Skeletal muscle satellite cell (primary cell): ENCODE data around the gene TBL1XR1.
"Not testable (repeated sequence)": the region's sequence is repeated elsewhere in the genome, so short reads cannot be mapped to it uniquely, and the experiment has no call there.

Source experiments
- H3K27me3 ChIP-seq: 2 replicates; pipeline ENCODE4 v1.7.0; 2013; ENCODE audit warnings: low read length; ENCODE audit not compliant: control insufficient read depth, insufficient read depth
- H3K36me3 ChIP-seq: 2 replicates; pipeline ENCODE4 v1.7.0; 2013; ENCODE audit warnings: mild to moderate bottlenecking, control low read depth, low read length; ENCODE audit not compliant: insufficient read depth
- H3K4me1 ChIP-seq: 2 replicates; pipeline ENCODE4 v1.7.0; 2013; ENCODE audit warnings: low read length; ENCODE audit not compliant: control insufficient read depth, insufficient read depth
- H3K4me2 ChIP-seq: 2 replicates; pipeline ENCODE4 v1.7.0; 2013; ENCODE audit warnings: mild to moderate bottlenecking, low read length
- H3K4me3 ChIP-seq: 2 replicates; pipeline ENCODE4 v1.7.0; 2013; ENCODE audit warnings: low read length
- H3K9ac ChIP-seq: 2 replicates; pipeline ENCODE4 v1.7.0; 2013; ENCODE audit warnings: mild to moderate bottlenecking, low read depth, low read length, moderate library complexity
- H3K9me3 ChIP-seq: replicated peaks from 2 replicates; pipeline ENCODE4 v1.7.0; 2013; ENCODE audit warnings: mild to moderate bottlenecking, control low read depth, low read length

Gene TBL1XR1

DNA sequence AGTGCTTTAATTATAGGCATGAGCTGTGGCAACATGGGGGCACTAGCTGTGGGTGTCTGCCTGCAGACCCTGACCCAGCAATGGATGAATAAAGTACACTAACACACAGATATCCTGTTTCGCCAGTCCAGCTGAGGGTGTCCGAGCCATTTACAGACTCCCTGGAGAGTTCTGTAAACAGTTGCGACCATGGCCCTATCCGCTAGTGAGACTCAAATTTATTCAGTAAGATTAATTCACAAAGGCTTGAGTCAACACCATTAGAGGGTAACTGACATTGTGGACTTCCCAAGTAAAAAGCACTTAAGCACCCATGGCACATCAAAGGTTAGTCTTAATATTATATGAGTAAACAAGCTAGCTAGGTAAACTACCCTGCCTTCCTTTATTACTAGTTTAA lies 161.6 kb downstream of the TBL1XR1 start:
- Histone ChIP-seq H3K4me3 (no peak overlapping the region), H3K9me3 (no peaks in the 10 kb centered on the region), H3K4me1 (no peaks in the 10 kb centered on the region), H3K27me3 (no peaks in the 10 kb centered on the region), H3K4me2 (no peak overlapping the region), H3K9ac (no peak overlapping the region), H3K36me3 (peaks cover 59% of the 10 kb centered on the region)

DNA sequence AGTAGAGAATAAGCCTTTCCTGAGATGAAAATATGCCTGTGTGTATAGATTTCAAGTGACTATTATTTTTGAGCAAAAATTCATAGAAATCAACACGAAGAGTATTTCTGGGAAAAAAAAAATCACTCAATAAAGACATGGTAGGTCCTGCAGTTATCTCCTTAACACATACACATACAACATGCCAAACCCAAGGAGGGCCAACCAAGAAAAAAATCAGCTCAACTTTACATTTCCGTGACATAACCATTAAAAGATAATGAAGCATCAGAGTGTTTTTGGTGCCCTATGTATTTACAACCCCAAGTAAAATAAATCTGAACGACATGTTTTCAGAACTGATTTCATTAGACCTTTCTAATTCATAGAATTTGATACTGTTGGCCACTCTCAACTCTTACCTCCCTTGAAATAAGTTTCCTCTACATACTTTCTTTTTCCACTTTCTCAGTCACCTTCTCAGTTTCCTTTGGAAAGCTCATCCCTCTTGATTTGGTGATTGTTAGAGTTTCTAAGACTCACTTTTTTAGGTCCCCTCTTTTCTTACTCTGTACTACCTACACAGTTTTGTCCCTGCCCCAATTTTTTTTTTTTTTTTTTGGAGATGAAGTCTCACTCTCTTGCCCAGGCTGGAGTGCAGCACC lies 162.3 kb downstream of the TBL1XR1 start:
- Histone ChIP-seq H3K4me3 (no peak overlapping the region), H3K27me3 (no peaks in the 10 kb centered on the region), H3K4me1 (no peaks in the 10 kb centered on the region), H3K36me3 (peaks cover 56% of the 10 kb centered on the region), H3K4me2 (no peak overlapping the region), H3K9ac (no peak overlapping the region), H3K9me3 (no peaks in the 10 kb centered on the region)

DNA sequence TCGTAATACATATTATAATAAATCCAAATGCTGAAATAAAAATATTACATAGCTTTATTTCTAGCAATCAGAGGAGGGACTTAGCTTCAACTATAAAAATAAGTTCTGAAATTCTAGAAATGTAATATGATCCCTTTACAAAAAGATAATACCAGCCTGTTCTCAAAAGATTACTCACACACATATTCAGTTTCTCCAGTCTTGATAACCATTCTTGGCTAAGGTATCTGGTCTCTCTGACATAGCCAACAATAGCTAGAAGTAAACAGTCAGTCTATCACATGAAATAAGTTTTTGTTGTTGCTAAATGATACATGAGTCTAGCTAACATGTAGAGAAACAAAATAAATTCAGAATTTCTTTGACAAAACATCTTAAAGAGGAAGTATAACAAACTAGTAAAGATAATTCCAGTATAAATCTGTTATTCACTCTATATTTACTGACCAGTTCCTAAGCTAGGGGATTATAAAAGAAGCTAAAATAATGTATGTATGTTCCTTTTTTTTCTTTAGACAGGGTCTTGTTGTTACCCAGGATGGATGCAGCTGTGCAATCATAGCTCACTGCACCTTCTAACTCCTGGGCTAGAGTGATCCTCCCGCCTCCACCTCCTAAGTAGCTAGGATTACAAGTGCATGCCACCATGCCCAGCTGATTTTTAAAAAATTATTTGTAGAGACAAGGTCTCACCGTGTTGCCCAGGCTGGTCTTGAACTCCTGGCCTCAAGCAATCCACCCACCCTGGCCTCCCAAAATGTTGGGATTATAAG lies 170.6 kb downstream of the TBL1XR1 start:
- no peaks in the 10 kb centered on the region for H3K27me3 ChIP-seq
- H3K9ac ChIP-seq, result no peak overlapping the region
- H3K4me3 ChIP-seq, result no peak overlapping the region
- no peak overlapping the region for H3K4me2 ChIP-seq
- H3K4me1 ChIP-seq, result peaks cover 18% of the 10 kb centered on the region
- no peaks in the 10 kb centered on the region for H3K9me3 ChIP-seq
- peaks cover 25% of the 10 kb centered on the region for H3K36me3 ChIP-seq

DNA sequence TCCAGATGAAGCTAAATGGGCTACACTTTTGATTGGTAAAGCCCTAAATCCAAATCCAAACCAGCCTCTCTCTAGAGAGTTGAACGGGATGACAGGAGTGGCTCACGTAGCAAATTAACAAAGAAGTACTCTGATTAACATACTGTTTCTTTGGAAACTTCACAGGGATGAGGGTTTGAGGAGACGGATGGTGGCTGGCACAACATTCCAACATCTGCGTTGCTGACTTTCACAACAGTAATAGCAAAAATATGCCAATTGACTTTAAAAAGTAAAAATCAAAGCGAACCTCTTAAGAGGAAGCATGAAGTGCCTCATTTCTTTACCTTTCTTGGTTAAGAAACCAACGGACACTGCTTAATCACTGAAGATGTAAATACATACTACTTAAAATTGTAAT lies 181.4 kb downstream of the TBL1XR1 start:
- Histone ChIP-seq H3K9me3 (no peaks in the 10 kb centered on the region), H3K4me3 (no peak overlapping the region), H3K9ac (no peak overlapping the region), H3K4me1 (no peaks in the 10 kb centered on the region), H3K27me3 (no peaks in the 10 kb centered on the region), H3K36me3 (peaks cover 16% of the 10 kb centered on the region), H3K4me2 (no peak overlapping the region)

DNA sequence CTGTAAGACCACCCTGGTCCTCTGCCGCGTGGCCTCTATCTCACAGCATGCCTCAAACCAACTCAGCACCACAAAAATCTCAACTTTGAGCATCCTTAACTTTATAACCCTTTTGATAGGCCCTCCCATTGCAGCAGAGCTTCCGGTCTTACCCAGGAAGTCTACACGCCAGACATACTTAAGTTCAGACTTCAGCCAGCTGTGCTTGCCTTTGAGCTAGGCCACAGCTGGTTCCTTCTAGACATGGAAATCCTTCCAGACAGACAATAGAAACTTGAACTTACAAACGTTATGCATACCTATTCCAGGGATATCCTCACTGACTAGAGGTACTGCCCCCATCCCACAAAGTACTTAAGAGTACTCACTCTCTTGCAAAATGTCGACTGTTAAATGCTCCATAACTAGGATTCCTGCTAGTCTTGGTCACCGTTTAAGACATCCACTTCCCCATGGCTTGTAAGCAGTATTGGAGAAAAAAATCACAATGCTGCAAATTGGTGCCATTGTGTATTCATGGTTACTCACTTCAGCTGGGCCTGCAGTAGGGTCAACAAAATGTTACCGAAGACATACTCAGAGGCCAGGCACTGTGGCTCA lies 183.5 kb downstream of the TBL1XR1 start:
- Histone ChIP-seq H3K4me1 (no peaks in the 10 kb centered on the region), H3K9ac (no peak overlapping the region), H3K27me3 (no peaks in the 10 kb centered on the region), H3K9me3 (no peaks in the 10 kb centered on the region), H3K4me2 (no peak overlapping the region), H3K36me3 (peaks cover 14% of the 10 kb centered on the region), H3K4me3 (no peak overlapping the region)

DNA sequence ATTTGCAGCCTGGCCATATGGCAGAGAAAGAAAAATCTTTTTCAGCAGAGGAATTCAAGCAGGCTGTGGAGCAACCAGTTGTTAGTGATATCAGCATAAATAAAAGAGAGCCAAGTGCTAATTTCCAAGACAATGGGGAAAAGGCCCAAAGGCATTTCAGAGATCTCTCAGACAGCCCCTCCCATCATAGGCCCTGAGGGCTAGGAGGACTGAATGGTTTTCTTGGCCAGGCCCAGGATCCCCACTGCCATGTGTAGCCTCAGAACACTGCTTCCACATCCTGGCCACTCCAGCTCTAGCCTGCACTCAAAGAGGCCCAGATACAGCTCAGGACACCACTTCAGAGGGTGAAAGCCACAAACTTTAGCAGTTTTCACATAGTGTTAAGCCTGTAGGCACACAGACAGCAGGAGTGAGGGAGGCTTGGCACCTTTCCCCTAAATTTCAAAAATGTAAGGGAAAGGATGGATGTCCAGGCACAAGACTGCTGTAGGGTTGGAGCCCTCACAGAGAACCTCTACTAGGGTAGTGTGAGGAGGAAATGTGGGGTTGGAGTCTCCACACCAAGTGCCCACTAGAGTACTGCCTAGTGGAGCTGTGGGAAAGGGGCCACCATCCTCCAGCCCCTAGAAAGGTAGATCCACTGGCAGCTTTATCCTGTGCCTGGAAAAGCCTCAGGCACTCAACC lies 191.4 kb downstream of the TBL1XR1 start:
- Histone ChIP-seq H3K27me3 (no peaks in the 10 kb centered on the region), H3K4me3 (no peak overlapping the region), H3K4me2 (no peak overlapping the region), H3K36me3 (no peaks in the 10 kb centered on the region), H3K9me3 (peaks cover 5% of the 10 kb centered on the region), H3K9ac (no peak overlapping the region), H3K4me1 (no peaks in the 10 kb centered on the region)

DNA sequence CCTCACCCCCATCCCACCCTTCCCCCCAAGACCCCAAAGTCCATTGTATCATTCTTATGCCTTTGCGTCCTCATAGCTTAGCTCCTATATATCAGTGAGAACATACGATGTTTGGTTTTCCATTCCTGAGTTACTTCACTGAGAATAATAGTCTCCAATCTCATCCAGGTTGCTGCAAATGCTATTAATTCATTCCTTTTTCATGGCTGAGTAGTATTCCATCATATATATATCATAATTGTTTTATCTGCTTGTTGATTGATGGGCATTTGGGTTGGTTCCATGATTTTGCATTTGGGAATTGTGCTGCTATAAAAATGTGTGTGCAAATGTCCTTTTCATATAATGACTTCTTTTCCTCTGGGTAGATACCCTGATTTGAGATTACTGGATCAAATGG lies 197.1 kb downstream of the TBL1XR1 start:
- H3K36me3 ChIP-seq, H3K9me3 ChIP-seq, H3K4me2 ChIP-seq: not testable (repeated sequence)

DNA sequence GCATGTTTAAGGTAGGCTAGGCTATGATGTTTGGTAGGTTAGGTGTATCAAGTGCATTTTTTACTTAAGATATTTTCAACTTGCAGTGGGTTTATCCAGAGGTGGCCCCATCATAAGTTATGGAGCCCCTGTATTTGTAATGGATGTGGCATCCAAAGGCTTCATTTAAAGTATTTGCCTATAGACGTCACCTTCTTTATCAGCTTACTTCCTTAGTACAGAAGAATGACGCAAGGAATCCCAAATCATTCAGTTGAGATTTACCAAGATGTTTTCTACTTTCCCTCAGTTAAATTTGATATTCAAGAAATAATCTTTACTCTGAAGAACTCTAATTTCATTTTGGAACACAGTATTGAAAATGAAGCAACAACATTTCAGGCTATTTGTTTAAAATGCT lies 201.3 kb downstream of the TBL1XR1 start:
- Histone ChIP-seq H3K36me3 (no peaks in the 10 kb centered on the region), H3K4me3 (no peak overlapping the region), H3K4me2 (no peak overlapping the region), H3K9me3 (no peaks in the 10 kb centered on the region), H3K4me1 (no peaks in the 10 kb centered on the region), H3K9ac (no peak overlapping the region), H3K27me3 (no peaks in the 10 kb centered on the region)

More for the DNA sequence above, 197.1 kb downstream of the TBL1XR1 start:
- not testable (repeated sequence) for H3K9ac ChIP-seq, H3K4me3 ChIP-seq, H3K27me3 ChIP-seq, H3K4me1 ChIP-seq

DNA sequence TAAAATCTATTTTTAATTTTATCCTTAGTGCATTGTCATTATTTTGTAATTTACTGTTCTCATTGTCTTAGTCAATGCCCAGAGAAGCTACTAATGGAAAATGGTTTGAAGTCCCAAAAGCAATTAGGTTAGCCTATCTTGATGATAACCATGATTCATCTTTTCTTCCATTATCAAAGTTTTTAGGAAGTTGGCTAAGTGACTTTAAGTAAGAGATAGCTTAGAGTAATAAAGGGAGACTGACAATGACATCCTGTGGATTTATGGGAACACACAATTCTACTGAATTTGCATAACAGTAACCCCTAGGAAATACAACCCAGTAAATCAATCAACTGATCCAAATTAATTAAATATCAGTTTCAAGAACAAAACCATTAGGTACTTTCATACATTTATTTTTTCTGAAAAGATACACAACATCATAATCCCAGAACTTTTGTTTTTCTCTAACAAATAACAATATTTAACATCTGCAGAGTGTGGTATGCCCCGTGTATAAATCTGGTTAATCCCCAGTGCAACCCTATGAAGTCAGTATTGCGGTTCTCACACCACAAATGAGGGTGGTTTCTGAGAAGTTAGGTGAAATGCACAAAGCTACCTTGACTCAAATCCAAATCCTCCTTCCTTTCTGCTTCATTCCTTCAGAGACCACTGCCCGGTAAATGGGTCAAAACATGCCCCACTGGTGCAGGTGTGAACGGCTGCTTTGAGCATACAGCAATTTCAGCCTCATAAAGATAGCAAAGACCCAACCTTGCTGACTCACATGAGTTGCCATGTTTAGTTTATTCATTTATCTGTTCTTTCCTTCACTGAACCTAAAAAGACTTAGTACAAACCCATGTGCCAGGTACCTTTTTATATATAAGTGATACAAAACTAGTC lies 202.1 kb downstream of the TBL1XR1 start:
- H3K4me2 ChIP-seq, result no peak overlapping the region
- no peaks in the 10 kb centered on the region for H3K36me3 ChIP-seq
- no peak overlapping the region for H3K4me3 ChIP-seq
- no peaks in the 10 kb centered on the region for H3K4me1 ChIP-seq
- no peaks in the 10 kb centered on the region for H3K9me3 ChIP-seq
- no peaks in the 10 kb centered on the region for H3K27me3 ChIP-seq
- H3K9ac ChIP-seq, result no peak overlapping the region

DNA sequence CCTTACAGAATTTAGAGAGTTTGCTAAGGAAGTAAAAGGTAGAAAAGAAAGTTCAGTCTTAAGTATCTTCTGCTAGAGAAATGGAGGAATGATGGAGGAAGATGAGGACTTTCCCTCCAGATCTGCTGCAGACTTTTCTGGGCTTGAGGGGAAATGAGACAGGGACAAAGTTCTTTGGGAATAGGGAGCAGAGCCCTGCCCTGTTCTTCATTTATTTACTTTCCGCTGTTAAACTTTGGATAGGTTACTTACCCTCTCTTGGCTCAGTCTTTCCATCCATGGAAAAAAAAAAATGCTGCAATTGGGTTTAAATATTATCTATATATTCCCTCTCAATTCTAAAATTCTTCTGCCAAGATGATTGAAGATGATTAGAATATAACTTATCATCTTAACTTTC lies 202.9 kb downstream of the TBL1XR1 start:
- Histone ChIP-seq H3K9ac (no peak overlapping the region), H3K9me3 (no peaks in the 10 kb centered on the region), H3K36me3 (no peaks in the 10 kb centered on the region), H3K27me3 (no peaks in the 10 kb centered on the region), H3K4me1 (no peaks in the 10 kb centered on the region), H3K4me2 (no peak overlapping the region), H3K4me3 (no peak overlapping the region)

DNA sequence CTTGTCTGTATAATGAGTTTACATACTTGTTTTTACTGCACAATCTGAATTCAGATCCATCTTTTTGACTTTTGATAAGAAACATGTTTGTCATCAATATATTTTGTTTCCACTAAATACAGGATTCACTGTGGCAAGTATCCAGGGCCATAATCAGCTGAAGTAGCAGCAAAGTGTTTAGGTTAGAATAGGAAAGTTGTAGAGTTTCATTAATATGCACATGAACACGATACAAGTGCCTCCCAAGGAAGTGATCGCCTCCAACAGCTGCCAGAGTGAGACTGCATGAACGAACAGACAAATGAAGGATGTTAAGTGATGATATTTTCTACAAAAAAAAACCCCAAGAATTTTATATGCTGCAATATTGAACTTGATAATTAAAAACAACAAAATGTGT lies 204.3 kb downstream of the TBL1XR1 start:
- H3K9me3 ChIP-seq, result no peaks in the 10 kb centered on the region
- no peak overlapping the region for H3K9ac ChIP-seq
- H3K4me1 ChIP-seq, result no peaks in the 10 kb centered on the region
- no peaks in the 10 kb centered on the region for H3K27me3 ChIP-seq
- no peak overlapping the region for H3K4me3 ChIP-seq
- no peak overlapping the region for H3K4me2 ChIP-seq
- H3K36me3 ChIP-seq, result no peaks in the 10 kb centered on the region
